ENCODE results near the gene XRCC1.
"Not testable (repeated sequence)": the region's sequence is repeated elsewhere in the genome, so short reads cannot be mapped to it uniquely, and the experiment has no call there.

Gene XRCC1

GRCh38 chr19:43574424-43575155, 737 bp downstream of the XRCC1 start:
- no peak for DNase-seq

DNA sequence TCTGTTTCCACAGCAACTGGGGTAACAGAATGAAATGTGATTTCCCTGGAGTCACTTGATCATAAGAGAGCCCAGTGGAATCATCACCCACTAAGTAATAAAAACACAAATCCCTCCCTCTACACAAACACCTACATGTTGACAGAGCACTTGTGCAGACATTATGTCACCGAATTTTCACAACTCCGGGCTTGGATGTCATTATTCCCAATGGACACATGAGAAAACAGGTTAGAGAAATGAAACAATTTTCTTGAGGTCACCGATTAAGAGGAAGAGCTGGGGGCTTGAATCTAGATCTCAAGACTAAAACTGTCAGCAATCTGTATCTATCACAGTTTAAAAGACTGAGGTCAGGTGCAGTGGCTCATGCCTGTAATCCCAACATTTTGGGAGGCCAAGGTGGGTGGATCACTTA, 3.1 kb downstream of the XRCC1 start:
- DNase-seq = no peak

- no peak for DNase-seq
Observed at GRCh38 chr19:43570174-43570791, 5.0 kb downstream of the XRCC1 start.

DNA sequence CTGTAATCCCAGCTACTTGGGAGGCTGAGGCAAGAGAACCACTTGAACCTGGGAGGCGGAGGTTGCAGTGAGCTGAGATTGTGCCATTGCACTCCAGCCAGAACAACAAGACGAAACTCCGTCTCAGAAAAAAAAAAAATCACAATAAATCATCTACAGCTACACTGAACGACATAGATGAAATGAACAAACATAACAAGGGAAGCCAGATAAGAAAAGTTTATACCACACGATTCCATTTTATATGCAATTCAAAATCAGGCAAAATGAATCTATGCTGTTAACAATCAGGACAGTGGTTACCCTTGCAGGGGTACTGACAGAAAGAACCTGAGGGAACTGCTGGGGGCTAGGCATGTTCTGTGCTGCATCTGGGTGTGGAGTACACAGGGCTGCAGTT, 5.7 kb downstream of the XRCC1 start:
- no peak for DNase-seq

- no peak for DNase-seq
Observed at GRCh38 chr19:43564800-43565199, 10.5 kb downstream of the XRCC1 start.

GRCh38 chr19:43563816-43564457, 11.4 kb downstream of the XRCC1 start:
- no peak for DNase-seq

- DNase-seq = peak; percentile 84
Observed at GRCh38 chr19:43562698-43563241, 12.6 kb downstream of the XRCC1 start.

GRCh38 chr19:43562226-43562697, 13.1 kb downstream of the XRCC1 start:
- no peak for DNase-seq

DNA sequence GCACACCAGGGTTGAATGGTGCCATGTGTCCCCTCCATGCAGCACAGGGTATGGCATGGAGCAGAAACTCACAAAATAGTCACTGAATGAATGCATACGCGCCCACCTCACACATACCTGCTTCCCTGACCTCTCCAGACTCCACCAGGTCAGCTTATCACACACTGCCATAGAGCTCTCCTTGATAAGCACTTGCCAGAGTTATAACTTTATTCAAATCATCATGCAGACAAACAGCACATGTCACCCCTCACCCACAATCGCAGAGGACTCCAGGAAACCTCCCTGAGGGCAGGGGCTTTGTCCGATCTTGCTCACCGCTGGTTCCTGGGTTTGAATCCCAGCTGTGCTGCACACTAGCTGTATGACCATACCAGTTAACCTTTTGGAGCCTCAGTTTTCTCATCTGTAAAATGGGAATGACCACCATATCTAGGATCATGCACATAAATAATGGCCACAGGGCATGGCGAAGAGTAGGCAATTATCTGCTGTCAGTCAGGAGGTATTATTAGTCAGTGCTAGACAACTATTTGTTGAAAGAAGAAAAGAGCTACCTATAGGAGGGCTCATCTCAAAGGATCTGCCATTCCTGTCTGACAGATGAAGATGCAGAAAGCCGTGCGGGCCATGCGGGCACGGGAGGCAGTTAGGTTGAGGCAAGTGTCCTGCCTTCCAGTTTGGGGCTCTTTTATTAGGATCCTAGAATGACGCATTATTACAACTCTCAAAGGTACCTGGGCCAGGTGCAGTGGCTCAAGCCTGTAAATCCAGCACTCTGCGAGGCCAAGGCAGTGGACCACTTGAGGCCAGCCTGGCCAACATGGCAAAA, 14.0 kb downstream of the XRCC1 start:
- DNase-seq = no peak

DNA sequence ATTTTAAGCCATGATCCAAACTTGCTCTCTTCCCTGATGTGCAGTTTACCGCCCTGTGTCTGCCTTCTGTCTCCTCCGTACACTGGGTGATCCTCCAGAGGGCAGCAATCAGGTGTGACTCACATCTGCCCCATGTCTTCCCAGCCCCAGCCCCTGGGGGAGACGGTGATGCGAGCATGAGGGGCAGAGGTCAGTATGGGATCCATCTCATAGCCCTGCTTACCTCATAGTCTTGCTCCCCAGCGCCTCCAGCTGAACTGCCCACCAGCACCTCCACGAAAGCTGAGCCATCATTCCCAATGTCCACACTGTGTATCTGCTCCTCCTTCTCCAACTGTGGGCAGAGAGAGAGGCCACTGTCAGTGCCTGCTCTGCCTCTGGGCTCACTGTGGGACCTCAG, 14.6 kb downstream of the XRCC1 start:
- DNase-seq = no peak

DNA sequence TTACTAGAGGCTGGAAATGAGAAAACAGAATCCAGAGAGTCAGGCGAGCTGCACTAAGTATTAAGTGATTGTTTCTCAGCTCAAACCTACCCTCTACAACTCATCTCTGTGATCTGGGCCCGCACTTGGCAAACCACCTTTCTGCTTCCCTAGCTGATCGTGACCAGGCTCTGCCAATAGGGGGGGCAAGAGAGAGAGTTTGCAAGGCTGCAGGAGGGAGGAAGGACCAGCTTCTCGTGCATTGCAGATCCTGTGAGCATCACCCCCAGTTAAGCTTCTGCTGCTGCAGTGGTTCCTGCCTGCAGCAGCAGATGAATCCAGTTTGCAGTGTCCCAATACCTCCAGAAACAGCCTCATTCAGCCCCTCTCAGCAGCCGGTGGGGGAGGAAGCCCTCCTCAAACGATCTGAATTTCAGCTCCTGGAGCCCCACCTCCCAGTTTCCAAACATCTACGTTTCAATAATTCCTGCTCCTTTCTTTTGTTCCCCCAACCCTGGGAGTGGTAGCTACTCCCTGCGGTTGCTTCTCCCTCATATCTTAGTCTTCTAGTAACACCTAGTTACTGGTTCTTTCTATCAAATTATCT, 20.0 kb downstream of the XRCC1 start:
- DNase-seq = peak; percentile 79

- DNase-seq = no peak
Observed at GRCh38 chr19:43554317-43554895, 20.9 kb downstream of the XRCC1 start.

DNA sequence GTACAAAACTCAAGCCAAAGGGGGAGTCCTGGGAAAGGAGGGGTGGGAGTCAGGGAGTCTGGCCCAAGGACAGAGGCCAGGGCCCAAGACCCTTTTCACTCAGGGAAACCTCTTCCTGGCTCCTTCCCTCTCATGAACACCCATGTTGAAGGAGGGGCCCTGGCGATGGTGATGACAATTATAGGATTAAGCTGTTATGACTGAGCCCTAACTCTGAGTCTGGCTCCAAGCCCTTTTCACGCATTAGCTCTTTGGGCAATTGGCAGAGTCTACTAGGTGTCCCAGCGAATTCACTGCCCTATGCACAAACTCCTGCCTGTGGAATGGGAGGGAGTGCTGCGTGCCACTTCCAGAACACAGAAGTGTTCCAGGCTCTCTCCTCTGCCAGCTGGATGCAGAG, 21.7 kb downstream of the XRCC1 start:
- DNase-seq = no peak

DNA sequence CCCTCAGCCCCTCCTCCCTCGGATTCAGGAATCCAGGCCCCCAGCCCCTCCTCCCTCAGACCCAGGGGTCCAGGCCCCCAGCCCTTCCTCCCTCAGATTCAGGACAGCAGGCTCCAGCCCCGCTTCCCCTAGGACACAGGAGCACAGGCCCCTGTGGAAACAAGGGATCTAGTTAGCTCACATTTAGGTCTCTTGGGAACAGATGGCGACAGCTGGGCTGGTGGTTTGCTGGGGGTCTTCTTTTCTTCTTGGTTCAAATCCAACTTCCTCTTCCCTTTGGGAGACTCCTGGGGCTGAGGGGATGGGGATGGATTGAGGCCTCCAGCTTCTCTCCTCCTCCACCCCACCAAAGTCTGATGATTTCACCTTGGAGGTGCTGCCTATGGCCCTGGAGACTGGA, 22.7 kb downstream of the XRCC1 start:
- DNase-seq = no peak

- no peak for DNase-seq
Observed at GRCh38 chr19:43552198-43552450, 23.2 kb downstream of the XRCC1 start.

- no peak for DNase-seq
Observed at GRCh38 chr19:43551399-43552197, 23.7 kb downstream of the XRCC1 start.

DNA sequence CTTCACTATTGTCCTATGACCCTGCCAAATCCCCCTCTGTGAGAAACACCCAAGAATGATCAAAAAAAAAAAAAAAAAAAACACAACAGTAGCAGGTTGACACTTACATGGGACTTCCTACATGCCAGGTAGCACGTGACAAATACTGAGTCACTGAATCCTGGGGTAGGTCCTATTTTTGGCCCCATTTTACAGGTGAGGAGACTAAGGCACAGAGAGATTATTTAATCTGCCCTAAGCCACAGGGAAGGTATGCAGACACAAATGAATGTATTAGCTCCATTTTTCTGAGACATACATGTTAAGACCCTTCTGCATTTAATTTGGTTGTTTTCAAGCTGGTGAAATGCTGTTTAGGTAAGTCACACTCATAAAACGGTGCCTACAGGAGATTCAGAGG, 26.6 kb downstream of the XRCC1 start:
- no peak for DNase-seq

DNA sequence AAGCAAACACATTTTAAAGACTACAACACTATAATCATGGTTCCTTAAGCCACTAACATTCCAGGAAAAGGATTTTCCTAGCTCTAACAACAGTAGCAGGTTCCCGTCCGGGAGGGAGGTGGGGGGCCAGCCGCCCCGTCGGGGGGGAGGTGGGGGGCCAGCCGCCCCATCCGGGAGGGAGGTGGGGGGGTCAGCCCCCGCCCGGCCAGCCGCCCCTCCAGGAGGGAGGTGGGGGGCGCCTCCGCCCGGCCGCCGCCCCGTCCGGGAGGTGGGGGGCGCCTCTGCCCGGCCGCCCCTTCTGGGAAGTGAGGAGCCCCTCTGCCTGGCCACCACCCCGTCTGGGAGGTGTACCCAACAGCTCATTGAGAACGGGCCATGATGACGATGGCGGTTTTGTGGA, 27.4 kb downstream of the XRCC1 start:
- DNase-seq = not testable (repeated sequence)

DNA sequence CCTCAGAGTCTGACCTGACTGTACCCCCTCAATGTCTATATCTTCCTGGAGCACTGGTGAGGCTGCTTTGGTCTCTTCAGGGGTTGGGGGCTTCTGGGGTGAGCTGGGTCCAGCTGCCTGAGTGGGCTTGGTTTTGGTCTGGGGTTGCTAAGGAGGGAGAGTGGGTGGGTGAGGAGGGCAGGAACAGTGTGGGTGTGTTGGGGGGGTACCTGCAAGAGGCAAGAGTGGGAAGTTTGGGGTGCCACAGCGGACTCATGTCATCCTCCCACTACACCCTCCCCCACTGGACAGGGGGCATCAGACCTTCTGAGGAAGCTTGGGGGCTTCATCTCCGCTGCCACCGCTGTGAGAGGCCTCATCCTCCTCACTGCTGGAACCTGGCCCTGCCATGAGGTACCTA, 28.7 kb downstream of the XRCC1 start:
- DNase-seq = no peak

- DNase-seq = no peak
Observed at GRCh38 chr19:43545981-43546380, 29.3 kb downstream of the XRCC1 start.

DNA sequence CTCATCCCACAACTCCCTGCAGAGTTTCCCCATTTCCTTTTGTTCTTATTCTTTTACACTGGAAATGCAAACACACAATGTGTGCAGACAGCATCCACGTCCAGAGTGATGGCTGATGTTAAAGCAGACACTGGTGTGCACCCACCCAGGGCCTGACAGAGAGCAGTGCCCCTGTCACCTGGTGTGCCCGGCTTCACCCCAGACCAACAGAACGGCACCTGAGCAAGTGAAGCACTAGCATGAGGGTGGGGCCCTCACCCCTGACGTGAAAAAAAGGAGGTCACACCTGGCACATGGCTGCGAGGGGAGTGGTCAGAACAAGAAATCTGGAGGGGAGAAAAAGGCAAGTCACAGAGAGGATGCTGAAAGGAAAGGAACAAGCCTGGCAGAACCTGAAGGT, 30.1 kb downstream of the XRCC1 start:
- DNase-seq = no peak

- DNase-seq = no peak
Observed at GRCh38 chr19:43544077-43544476, 31.2 kb downstream of the XRCC1 start.

All from central memory CD4-positive, alpha-beta T cell (primary cell).